NCI-H2171 (cell line): ENCODE measurements around the gene BCL2L2.
"Not testable (repeated sequence)": the region's sequence is repeated elsewhere in the genome, so short reads cannot be mapped to it uniquely, and the experiment has no call there.

Experiments
- DNase-seq: peaks from one replicate; lab custom pipeline; 2025; lab: John Stamatoyannopoulos, UW

The BCL2L2 gene

DNA sequence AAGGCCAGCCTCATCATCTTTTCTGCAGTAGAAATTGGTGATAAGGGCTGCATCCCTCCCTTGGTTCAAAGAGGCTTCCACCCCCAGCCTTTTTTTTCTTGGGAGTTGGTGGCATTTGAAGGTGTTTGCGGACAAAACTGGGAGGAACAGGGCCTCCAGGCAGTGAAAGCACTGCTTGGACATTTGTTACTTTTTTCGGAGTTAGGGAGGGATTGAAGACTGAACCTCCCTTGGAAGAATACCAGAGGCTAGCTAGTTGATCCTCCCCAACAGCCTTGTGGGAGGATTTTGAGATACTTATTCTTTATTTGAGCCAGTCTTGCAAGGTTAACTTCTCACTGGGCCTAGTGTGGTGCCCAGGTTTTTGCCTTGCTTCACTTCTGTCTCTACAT lies 17.8 kb downstream of the BCL2L2 start:
- no peak for DNase-seq

DNA sequence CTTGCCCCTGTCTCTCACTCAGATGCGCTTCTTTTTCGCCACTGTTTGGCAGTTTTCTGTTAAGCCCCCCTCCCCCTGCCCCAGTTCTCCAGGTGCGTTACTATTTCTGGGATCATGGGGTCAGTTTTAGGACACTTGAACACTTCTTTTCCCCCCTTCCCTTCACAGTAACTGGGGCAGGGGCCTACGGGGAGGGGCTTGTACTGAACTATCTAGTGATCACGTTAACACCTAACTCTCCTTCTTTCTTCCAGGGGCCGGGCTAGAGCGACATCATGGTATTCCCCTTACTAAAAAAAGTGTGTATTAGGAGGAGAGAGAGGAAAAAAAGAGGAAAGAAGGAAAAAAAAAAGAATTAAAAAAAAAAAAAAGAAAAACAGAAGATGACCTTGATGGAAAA lies 18.4 kb downstream of the BCL2L2 start:
- DNase-seq: no peak

DNA sequence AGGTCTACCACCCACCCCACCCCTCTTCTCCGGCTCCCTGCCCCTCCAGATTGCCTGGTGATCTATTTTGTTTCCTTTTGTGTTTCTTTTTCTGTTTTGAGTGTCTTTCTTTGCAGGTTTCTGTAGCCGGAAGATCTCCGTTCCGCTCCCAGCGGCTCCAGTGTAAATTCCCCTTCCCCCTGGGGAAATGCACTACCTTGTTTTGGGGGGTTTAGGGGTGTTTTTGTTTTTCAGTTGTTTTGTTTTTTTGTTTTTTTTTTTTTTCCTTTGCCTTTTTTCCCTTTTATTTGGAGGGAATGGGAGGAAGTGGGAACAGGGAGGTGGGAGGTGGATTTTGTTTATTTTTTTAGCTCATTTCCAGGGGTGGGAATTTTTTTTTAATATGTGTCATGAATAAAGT lies 19.1 kb downstream of the BCL2L2 start:
- DNase-seq: not testable (repeated sequence)

DNA sequence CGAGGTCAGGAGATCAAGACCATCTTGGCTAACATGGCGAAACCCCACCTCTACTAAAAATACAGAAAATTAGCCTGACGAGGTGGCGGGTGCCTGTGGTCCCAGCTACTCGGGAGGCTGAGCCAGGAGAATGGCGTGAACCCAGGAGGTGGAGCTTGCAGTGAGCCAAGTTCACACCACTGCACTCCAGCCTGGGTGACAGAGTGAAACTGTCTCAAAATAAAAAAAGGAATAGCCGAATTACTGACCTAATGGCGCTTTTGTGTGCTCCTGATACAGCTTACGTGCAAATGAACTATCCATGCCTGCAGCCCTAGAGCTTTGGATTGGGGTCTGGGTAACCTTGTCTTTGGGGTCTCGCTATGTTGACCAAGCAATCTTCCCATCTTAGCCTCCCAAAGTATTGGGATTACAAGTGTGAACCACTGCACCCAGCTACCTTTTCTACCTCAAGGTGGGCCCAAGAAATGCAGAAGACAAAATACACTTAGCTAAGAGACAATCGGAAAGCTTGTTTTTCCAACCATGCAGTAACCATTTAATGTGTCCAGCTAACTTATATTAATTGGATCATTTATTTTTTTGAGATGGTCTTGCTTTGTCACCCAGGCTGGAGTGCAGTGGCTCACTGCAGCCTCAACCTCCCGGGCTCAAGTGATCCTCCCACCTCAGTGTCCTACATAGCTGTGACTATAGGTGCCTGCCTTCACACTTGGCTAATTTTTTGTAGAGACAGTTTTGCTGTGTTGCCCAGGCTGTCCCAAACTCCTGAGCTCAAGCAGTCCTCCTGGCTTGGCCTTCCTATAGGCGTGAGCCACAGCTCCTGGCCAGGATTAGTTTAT lies 20.1 kb downstream of the BCL2L2 start:
- no peak for DNase-seq

DNA sequence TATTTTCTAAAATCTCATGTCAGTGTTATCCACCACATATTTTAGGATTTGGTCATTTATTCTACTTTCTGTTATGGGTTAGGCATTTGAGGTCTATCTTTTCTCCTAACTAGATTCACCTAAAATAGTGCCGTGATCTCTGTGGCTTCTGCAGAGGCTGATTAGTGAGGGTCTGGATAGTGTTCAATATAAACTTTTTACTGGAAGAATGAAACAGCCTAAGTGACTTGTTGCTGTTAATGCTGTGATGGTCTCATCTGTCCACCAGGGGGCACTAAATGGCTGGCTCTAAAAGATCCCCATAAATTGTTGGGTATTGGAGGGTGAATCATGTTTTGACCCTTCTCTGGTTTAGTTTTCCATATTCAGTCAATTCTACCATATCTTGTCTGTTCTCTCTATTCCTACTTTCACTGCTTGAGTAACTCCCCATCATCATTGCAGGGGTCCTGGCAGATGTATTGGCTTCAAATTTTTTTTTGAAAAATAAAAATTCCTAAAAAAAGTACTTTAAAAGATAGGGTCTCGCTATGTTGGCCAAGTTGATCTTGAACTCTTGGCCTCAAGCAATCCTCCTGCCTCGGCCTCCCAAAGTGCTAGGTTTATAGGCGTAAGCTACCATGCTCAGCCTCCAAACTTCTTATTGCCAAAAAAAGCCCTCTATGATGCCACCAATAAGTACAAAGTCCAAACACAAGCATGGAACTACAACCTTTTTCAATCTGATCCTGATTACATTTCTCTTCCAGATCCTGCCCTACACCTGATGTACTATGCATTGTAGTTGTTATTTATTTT lies 21.5 kb downstream of the BCL2L2 start:
- DNase-seq: peak; percentile 63

DNA sequence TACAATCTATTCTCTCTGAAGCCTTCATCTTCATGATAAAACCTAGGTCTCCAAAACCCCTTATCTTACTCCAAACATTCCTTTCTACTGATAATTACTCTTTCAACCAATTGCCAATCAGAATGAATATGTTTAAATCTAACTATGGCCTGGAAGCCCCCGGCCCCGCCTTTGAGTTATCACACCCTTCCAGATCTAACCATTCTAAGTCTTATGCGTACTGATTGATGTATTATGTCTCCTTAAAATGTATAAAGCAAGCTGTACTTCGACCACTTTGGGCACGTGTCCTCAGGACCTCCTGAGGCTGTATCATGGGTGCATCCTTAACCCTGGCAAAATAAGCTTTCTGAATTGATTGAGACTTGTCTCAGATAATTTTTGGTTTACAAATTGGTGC lies 29.0 kb downstream of the BCL2L2 start:
- DNase-seq: no peak

DNA sequence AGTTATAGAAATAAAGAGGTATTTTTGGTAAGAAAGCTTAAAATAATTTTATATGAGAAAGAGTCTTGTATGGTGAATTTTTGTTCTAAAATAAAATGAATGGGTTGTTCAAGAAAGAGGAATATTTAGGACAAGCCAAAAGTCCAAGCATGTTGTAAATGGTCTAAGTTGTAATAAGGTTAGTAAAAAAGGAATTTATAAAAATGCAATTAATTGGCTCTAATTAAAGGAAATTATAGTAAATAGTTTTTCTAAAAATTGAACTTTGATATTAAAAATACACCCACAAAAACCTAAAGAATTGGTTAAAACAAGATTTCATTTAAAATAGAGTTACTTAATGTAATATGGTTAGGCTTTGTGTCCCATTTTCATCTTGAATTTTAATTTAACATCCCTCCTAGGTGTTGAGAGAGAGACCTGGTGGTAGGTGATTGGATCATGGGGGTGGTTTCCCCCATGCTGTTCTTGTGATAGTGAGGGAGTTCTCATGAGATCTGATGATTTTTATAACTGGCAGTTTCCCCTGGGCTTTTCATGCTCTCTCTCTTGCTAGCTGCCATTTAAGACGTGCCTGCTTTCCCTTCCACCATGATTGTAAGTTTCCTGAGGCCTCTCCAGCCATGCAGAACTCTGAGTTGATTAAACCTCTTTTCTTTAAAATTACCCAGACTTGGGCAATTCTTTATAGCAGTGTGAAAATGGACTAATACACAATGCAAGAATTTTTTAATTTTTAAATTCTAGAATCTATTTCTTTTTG lies 33.1 kb downstream of the BCL2L2 start:
- no peak for DNase-seq

DNA sequence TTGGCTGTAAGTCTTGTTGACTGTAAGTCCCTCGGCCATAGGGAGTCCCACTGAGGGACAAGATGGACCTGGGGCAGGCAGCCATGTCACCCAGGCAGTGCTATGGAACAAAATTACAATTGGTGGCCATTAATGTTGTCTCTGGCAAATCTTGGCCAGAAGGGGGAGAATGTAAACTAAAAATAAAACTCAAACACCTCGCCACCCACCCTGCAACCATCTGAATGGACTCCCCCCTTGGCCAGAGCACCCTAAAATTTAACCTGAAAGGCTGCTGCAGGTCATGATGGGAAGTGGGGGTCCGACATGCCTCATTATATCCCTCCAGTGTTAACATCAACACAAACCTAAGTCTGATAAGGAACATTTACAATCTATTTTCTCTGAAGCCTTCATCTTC lies 37.8 kb downstream of the BCL2L2 start:
- no peak for DNase-seq

DNA sequence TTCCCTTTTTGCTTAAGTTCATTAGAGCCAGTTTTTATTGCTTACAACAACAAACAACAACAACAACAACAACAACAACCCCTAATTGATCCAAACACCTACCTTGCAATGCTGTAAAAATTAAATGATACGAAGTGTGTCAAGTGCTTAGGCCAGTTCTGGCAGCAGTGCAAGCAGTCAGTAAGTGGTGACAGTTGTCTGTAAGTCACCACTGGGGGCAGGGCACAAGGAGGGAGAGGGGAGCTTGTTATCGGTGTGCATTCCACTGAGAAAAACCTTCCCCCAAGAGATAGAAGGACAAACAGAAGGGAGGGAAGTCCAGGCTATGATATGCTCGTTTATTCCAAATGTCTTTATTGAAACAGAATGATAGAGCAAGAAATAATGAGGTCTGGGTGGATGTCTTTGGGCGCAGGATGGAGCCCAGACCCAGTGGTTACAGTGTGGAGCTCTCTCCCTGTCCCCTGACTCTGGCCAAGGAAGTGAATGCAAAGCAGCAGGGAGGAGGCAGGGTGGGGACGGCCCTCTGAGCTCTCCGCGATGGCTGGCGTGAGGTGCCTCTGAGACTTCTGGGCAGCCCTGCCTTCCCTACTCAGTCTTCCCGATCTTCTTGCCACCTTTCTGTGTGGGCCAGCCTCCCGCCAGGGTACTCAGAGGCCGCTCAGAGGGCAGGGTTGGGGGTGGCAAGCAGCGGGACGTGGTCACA lies 39.5 kb downstream of the BCL2L2 start:
- DNase-seq: no peak

DNA sequence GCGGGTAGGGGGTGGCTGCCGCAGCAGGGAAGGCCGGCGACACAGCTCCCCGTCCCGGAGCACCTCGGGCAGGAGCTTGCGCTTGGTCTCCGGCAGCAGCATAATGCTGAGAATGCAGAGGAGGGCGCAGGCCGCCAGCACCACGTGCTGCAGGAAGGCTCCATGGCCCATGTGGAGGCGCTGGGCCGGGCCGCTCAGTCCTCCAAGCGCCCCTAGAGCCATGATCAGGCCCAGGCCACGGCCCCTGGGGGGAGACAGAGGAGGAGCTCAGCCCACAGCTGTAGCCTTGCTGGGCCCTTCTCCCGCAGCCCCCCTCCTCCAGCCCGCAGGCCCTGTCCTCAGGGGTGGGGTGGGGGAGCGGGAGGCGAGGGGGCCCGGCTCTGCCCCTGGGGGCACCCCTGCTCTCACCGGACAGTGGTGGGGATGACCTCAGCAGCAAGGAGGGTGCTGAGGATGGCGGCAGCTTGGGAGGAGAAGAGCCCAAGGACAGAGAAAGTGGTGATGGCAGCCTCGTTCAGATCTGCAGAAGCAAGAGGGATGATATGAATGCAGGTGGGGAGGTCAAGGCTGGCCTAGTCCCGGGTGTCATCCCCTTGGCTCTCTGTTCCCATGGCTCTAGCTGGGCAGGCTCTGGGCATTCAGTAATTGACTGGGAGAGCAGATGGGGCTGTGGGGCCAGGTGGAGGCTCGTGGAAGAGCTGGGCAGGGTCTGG lies 40.2 kb downstream of the BCL2L2 start:
- no peak for DNase-seq

DNA sequence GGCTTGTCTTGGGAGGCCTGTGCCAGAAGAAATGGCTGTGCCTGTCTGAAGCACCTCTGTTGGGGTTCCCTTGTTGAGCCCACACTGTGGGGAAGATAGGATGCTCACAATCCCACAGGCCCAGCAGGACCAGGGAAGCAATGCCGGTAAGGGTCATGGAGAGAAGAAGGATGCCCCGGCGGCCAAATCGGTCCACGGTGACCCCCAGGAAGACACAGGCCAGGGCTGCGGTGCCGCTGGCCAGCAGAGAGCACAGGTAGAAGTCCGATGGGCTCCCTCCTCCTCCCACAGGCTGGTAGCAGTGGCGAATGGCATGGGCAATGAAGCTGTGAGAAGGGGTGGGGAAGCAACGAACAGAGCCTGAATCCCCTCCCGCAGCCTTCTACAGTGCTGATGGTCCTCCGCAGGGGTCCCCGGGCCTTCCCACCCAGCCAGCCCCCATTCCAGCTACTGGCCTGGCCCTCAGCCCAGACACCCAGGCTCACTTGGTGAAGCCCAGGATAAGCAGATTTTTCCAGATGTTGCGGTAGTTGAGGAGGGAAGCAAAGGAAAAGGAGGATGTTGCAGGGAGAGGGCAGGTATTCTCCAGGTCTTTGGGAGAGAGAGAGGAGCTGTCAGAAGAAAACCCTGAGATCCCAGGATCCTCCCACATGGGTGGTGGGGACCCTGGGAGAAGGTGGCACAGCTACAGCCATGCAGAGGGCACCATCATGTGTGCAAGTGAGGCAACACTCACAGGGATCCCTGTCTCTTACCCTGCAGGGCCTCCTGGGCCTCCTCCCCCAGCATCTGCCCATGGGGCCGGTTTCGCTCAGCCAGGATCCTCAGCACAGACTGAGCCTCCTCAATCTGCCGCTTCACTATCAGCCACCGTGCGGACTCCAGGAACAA lies 41.0 kb downstream of the BCL2L2 start:
- no peak for DNase-seq

DNA sequence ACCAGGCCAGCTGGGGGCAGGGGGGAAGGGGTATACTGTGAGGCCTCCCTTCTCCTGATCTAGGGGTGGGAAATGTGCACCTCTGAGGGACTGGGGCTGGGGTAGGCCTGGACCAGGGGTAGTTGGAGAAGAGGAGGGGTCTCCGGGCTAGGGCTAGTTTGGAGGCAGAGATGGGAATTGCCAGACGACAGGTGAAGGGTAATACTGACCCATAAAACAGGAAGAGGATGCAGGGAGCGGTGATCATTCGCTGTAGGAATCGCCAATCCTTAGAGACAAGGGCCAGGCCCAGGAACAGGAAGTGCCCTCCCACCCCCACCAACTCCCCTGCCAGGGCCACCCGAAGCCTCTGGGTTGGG lies 41.6 kb downstream of the BCL2L2 start:
- DNase-seq: no peak

DNA sequence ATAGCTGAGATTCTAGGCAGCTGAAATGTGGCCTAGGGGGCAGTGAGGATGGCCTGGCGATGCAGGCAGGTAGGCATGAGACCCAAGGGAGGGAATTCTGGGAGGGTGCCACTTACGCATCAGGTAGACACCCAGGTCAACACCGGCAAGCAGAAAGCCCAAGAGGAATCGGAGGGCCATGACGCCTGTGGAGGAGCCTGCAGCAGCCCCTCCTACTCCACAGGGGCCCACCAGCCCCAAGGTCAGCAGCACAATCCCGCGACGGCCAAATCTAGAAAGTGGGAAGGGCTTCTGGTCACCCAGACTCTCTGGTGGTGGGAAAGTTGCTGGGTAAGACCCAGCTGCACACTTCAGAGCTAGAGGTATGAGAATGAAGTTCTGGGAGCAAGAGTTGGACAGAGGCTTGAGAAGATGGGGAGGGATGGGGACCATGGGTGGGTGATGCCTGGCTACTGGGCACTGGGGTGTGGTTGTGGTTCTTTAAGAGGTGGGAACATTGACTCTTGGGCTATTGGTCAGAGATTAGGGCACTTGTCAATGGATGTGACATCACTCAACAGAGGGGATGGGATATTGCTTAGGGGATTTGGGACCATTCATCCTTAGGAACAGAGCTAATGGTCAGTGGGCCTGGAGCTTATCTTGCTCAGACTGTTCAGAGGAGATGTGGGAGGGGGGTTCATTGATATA lies 42.7 kb downstream of the BCL2L2 start:
- DNase-seq: no peak

DNA sequence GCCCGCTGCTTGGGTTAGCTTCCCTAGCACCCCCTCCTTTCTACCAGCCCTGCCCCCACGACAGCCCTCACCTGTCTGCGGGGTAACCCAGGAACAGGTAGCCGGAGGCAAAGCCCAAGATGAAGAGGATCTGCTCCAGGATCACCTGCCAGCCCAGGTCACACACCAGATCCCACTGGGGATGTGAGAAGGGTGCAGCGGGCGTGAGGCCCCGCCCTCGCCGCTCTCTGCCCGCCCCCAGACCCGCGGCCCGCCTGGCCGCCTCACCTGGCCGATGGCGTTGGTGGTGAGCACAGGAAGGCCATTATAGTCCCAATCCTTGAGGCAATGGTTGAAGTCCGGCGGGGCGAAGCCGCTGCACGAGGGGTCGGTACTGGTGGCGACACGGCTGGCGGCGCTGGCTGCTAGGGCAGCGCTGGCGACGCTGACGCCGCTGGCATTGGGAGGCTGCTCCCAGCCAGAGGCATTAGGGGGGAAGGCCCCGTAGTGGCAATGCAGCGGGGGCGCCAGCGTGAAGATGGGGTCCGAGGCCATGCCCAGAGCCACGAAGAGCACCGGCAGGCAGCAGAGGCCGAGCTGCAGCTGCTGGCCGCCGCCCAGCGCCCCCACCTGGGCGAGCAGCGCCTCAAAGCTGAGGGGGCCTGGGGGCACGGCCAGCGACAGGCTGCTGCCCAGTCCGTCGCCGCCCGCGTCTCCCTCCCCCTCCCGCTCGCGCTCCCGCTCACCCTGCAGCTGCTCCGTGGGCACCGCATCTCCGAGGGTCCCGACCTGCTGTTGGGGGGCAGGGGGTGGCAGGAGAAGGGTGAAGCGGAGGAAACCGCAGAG lies 45.3 kb downstream of the BCL2L2 start:
- no peak for DNase-seq

DNA sequence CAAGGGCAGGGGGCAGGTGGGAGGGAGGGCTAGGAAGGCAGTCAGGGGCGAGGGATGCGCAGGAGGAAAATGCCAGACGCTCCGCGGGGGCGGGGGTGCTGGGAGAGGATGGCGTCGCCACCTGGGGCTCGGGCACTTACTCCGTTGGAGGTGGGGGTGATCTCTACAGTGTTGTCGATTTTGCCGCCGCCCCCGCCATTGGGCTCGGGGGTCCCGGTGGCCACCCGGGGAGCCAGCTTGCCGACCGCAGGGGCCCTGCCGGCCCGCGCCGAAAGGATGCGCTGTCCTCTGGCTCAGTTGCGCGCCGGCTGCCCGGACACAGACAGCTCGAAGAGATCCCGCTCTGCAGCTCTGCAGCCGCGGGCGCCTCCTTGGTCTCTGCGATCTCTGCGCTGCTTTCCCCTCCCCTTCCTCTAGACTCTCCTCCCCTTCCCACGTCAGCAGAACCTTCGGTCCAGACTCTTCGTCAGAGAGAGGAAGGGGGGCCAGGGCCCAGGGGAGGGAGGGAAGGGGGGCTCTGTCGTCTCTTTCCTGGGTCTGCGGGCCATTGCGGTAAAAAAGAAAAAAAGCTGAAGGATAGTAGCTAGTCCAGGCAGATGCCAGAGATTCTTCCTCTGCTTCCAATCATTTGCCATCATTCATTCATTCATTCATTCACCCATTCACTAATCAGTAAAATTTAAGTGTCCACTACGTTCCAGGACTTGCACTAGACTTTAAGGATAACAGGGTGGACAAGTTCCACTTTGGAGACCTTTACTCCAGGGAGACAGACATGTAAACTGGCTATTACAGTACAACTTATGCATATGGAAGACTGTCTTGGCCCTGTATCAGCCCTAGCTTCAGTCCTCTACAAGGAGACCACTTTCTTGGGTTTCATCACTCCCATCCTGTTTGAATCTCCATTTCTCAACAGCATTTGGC lies 46.1 kb downstream of the BCL2L2 start, which contains the start of gene SLC22A17:
TSS of gene SLC22A17 (minus strand) at position 382 of the 927 bp plus-strand sequence.
- DNase-seq: peak; percentile 79

DNA sequence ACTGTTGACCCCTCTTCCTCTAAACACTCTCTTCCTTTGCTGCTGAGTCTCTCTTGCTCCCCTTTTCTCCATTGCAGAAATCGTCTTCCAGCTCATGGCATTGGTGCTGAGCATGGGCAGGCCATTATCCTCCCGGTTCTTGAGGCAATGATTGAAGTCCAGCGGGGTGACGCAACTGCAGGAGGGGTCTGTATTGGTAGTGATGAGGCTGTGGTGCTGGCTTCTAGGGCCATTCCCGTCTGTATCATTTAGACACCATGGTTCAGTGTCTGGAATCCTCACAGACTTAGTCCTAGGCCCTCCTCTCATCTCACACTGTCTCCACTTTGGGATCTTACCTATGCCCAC lies 46.8 kb downstream of the BCL2L2 start:
- DNase-seq: no peak

DNA sequence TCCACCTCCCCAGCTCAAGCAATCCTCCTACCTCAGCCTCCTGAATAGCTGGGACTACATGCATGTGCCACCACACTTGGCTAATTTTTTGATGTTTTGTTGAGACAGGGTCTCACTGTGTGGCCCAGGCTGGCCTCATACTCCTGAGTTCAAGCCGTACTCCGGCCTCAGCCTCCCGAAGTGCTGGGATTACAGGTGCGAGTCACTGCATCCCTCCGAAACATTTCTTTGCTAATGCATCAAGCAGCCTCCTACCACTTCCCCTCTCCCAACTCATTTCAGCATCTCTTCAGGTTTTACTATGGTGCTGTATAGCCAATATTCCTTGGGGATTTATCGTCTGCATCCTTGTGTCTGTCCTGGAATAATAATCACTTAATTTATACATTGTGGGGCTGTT lies 48.4 kb downstream of the BCL2L2 start:
- no peak for DNase-seq
